Naive thymus-derived CD4-positive, alpha-beta T cell (primary cell): ENCODE results near the gene PER1. TPM values are rescaled to one million over a fixed set of nuclear protein-coding genes. Genes with fewer than 3 reads are reported as not detected.

Source experiments
- ATAC-seq: fragments of 150-1000 bp; cut with Tn5 transposase; 2 replicates; pipeline ENCODE4 v1.10.0; 2021; ENCODE audit warnings: mild to moderate bottlenecking, moderate library complexity
- CTCF ChIA-PET: fragments of 350-600 bp; sonication (Branson Sonifier 250); formaldehyde crosslinking; loops from one replicate; lab custom pipeline; 2021; ENCODE audit warnings: antibody characterized with exemption; lab: Charles Lee
- POLR2A ChIA-PET: fragments of 350-600 bp; sonication (Branson Sonifier 250); formaldehyde crosslinking; loops from one replicate; lab custom pipeline; 2021; ENCODE audit warnings: antibody characterized with exemption, inconsistent platforms; lab: Charles Lee
- DNase-seq, 9 donors: peaks; one replicate each; pipeline versions ENCODE4 v3.0.0 to v3.0.0-alpha.2; 2020 to 2022; ENCODE audit warnings: mixed read lengths in 1 of 9
- H3K27ac ChIP-seq: one replicate; pipeline ENCODE4 v1.7.0; 2013; ENCODE audit warnings: mild to moderate bottlenecking, low read depth, low read length, moderate library complexity
- H3K27me3 ChIP-seq, 2 donors: one replicate each; pipeline ENCODE4 v1.7.0; 2013; ENCODE audit warnings: low read length in 2 of 2, mild to moderate bottlenecking in 2 of 2, moderate library complexity in 2 of 2; ENCODE audit not compliant: control insufficient read depth in 2 of 2, insufficient read depth in 2 of 2
- H3K36me3 ChIP-seq, 3 experiments: 1 replicate in 2 of 3; 2 replicates in 1 of 3; pipeline ENCODE4 v1.7.0; 2013; ENCODE audit warnings: low read length in 3 of 3, mild to moderate bottlenecking in 3 of 3, moderate library complexity in 1 of 3; ENCODE audit not compliant: insufficient read depth in 3 of 3, control insufficient read depth in 2 of 3
- H3K4me1 ChIP-seq, 2 donors: one replicate each; pipeline ENCODE4 v1.7.0; 2013; ENCODE audit warnings: low read length in 2 of 2, mild to moderate bottlenecking in 2 of 2, moderate library complexity in 1 of 2; ENCODE audit not compliant: control insufficient read depth in 2 of 2, insufficient read depth in 2 of 2
- H3K4me3 ChIP-seq: 2 replicates; pipeline ENCODE4 v1.7.0; 2013; ENCODE audit warnings: mild to moderate bottlenecking, low read length
- H3K9me3 ChIP-seq, 3 experiments: 1 replicate in 2 of 3; 2 replicates in 1 of 3; pipeline ENCODE4 v1.7.0; 2013; ENCODE audit warnings: low read length in 3 of 3; ENCODE audit not compliant: control insufficient read depth in 2 of 3
- H3K27ac Mint-ChIP-seq, 9 donors: one replicate each; pipeline ENCODE4 v1.8.0; 2020 to 2022; ENCODE audit warnings: mixed read lengths in 9 of 9, mild to moderate bottlenecking in 8 of 9, moderate library complexity in 5 of 9, inconsistent platforms in 2 of 9
- H3K27me3 Mint-ChIP-seq, 5 donors: one replicate each; pipeline ENCODE4 v1.8.0; 2021 to 2022; ENCODE audit warnings: mixed read lengths in 5 of 5, mild to moderate bottlenecking in 1 of 5
- H3K36me3 Mint-ChIP-seq, 5 donors: one replicate each; pipeline ENCODE4 v1.8.0; 2020 to 2022; ENCODE audit warnings: mixed read lengths in 5 of 5, mild to moderate bottlenecking in 3 of 5, inconsistent platforms in 1 of 5
- H3K4me1 Mint-ChIP-seq, 7 donors: one replicate each; pipeline ENCODE4 v1.8.0; 2020 to 2022; ENCODE audit warnings: mixed read lengths in 7 of 7, mild to moderate bottlenecking in 3 of 7, inconsistent platforms in 1 of 7
- H3K4me3 Mint-ChIP-seq, 10 donors: one replicate each; pipeline ENCODE4 v1.8.0; 2020 to 2022; ENCODE audit warnings: mild to moderate bottlenecking in 10 of 10, mixed read lengths in 10 of 10, moderate library complexity in 6 of 10, inconsistent platforms in 2 of 10
- H3K9me3 Mint-ChIP-seq, 11 donors: one replicate each; pipeline ENCODE4 v1.8.0; 2020 to 2022; ENCODE audit warnings: mixed read lengths in 11 of 11, mild to moderate bottlenecking in 4 of 11, inconsistent platforms in 1 of 11, moderate library complexity in 1 of 11
- intact Hi-C, 2 donors: fragments of 100-400 bp; cut with micrococcal nuclease; formaldehyde crosslinking; loops; one replicate each; pipeline ENCODE4 v1.15.1; 2023
- polyA plus RNA-seq, 2 donors: library from polyadenylated mRNA; unstranded; fragments of 300-500 nt; fragmentation: Illumina TruSeq; gene quantifications; one replicate each; pipeline ENCODE4 v1.2.3, GENCODE V29; 2021
- total RNA-seq, 6 experiments: library from RNA in 5 of 6; stranded (reverse) in 5 of 6; gene quantifications; 1 replicate in 5 of 6; 2 replicates in 1 of 6; pipeline ENCODE4 v1.2.3 and lab custom pipeline; 2021 to 2026

Gene PER1
- total and polyA plus RNA-seq, 7 experiments from 2014 or later: 7.9 to 1,786 (median 80.1) TPM

DNA sequence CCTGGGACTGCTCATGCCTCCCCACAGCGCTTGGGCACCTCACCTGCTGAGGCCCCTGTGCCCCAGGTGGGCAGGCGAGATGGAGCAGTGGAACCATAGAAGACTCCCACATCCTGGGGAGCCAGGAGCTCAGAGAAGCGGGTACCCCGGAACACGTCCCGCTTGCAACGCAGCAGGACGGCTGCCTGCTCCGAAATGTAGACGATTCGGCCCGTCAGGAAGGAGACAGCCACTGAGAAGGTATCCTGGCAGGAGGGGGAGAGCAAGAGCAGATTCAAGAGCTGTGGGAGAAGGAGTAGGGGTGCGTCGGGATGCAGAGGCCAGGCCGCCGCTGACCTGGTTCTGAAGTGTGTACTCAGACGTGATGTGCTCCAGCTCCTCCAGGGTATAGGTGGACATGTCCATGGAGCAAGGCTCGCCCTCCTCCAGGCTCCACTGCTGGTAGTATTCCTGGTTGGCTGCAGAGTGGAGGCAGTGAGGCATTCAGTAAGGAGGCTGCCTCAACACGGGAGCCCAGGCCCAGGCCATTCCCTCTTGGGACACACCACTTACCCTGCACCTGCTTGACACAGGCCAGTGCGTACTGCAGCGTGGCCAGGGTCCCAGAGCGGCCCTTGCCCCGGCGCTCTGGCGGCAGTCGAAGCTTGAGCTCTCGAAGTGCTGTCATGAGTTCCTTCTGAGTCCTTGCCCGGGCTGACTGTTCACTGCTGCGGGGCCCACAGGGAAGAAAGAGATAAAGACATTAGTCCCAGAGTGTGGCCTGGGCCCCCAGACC is 2.6 kb downstream of the PER1 start:
- ChIA-PET CTCF (interaction anchor here (0.7 to 1.7 kb wide), 2 partner anchors 10 to 14 kb away, joined by 3 to 11 read pairs; no protein-coding TSS in a partner anchor), POLR2A (interaction anchor here (0.5 to 9.7 kb wide), 8 partner anchors 10 to 309 kb away, joined by 3 to 136 read pairs (median 4); no protein-coding TSS in a partner anchor)
- H3K27me3 Mint-ChIP-seq: no peaks in the 10 kb centered on the region
- peak overlapping the region in 3 of 9 donors; percentile 32 to 96 (median 93) for H3K27ac Mint-ChIP-seq
- ATAC-seq (no peak), DNase-seq (no peak)
- H3K4me3 Mint-ChIP-seq: peak overlapping the region in 4 of 10 donors; percentile 44 to 95 (median 76)
- peaks cover 4 to 34% (median 16%) of the 10 kb centered on the region in 5 donors for H3K36me3 Mint-ChIP-seq
- Histone ChIP-seq H3K36me3 (peaks cover 30 to 61% (median 41%) of the 10 kb centered on the region in 3 experiments), H3K4me1 (peaks cover 36 to 44% of the 10 kb centered on the region in 2 donors), H3K4me3 (no peak overlapping the region), H3K27me3 (no peaks in the 10 kb centered on the region), H3K27ac (peak overlapping the region; percentile 95), H3K9me3 (no peaks in the 10 kb centered on the region)
- intact Hi-C loops: loop anchor here (5.0 to 10.0 kb wide), 3 partner anchors 575 to 915 kb away; partner anchors contain the start of genes CD68 (in 1 of the 2), DVL2 (in 1 of the 2) and PHF23 (in 1 of the 2)
- peaks cover 0 to 25% (median 0%) of the 10 kb centered on the region in 11 donors for H3K9me3 Mint-ChIP-seq
- H3K4me1 Mint-ChIP-seq: peaks cover 0 to 57% (median 35%) of the 10 kb centered on the region in 7 donors

GRCh38 chr17:8148560-8148959 is 3.6 kb downstream of the PER1 start:
- Histone ChIP-seq H3K4me1 (peaks cover 26 to 33% of the 10 kb centered on the region in 2 donors), H3K4me3 (no peak overlapping the region), H3K36me3 (peaks cover 30 to 71% (median 41%) of the 10 kb centered on the region in 3 experiments), H3K27ac (no peak overlapping the region), H3K27me3 (no peaks in the 10 kb centered on the region), H3K9me3 (no peaks in the 10 kb centered on the region)
- CTCF ChIA-PET: interaction anchor here (0.7 kb wide), 1 partner anchor 88 kb away, joined by 4 read pairs; no protein-coding TSS in a partner anchor
- H3K9me3 Mint-ChIP-seq: peaks cover 0 to 30% (median 0%) of the 10 kb centered on the region in 11 donors
- H3K27ac Mint-ChIP-seq: peak overlapping the region in 5 of 9 donors; percentile 14 to 71 (median 55)
- intact Hi-C loops: no loop called here
- peaks cover 6 to 42% (median 14%) of the 10 kb centered on the region in 5 donors for H3K36me3 Mint-ChIP-seq
- ATAC-seq (no peak), DNase-seq (no peak)
- H3K4me3 Mint-ChIP-seq: peak overlapping the region in 3 of 10 donors; percentile 11 to 32 (median 29)
- H3K4me1 Mint-ChIP-seq: peaks cover 0 to 47% (median 29%) of the 10 kb centered on the region in 7 donors
- H3K27me3 Mint-ChIP-seq: no peaks in the 10 kb centered on the region
- POLR2A ChIA-PET: interaction anchor here (0.6 to 9.7 kb wide), 9 partner anchors 8 to 73 kb away, joined by 3 to 136 read pairs (median 5); no protein-coding TSS in a partner anchor

- ATAC-seq (no peak), DNase-seq (no peak)
- Mint-ChIP-seq H3K9me3 (peaks cover 0 to 30% (median 0%) of the 10 kb centered on the region in 11 donors), H3K4me1 (peaks cover 0 to 40% (median 23%) of the 10 kb centered on the region in 7 donors), H3K4me3 (peak overlapping the region in 3 of 10 donors; percentile 35 to 71 (median 57)), H3K36me3 (peaks cover 6 to 42% (median 14%) of the 10 kb centered on the region in 5 donors), H3K27ac (peak overlapping the region in 7 of 9 donors; percentile 25 to 71 (median 55)), H3K27me3 (no peaks in the 10 kb centered on the region)
- Histone ChIP-seq H3K27me3 (no peaks in the 10 kb centered on the region), H3K36me3 (peaks cover 30 to 77% (median 41%) of the 10 kb centered on the region in 3 experiments), H3K4me1 (peaks cover 21 to 27% of the 10 kb centered on the region in 2 donors), H3K27ac (no peak overlapping the region), H3K9me3 (no peaks in the 10 kb centered on the region), H3K4me3 (no peak overlapping the region)
- intact Hi-C loops: no loop called here
- ChIA-PET POLR2A (interaction anchor here (0.6 to 9.7 kb wide), 10 partner anchors 8 to 74 kb away, joined by 3 to 136 read pairs (median 5); no protein-coding TSS in a partner anchor), CTCF (interaction anchor here (0.5 to 0.7 kb wide), 2 partner anchors 62 to 87 kb away, joined by 4 to 5 read pairs; partner anchors contain the start of gene AURKB)
Measured at GRCh38 chr17:8147805-8148404, 4.3 kb downstream of the PER1 start.

DNA sequence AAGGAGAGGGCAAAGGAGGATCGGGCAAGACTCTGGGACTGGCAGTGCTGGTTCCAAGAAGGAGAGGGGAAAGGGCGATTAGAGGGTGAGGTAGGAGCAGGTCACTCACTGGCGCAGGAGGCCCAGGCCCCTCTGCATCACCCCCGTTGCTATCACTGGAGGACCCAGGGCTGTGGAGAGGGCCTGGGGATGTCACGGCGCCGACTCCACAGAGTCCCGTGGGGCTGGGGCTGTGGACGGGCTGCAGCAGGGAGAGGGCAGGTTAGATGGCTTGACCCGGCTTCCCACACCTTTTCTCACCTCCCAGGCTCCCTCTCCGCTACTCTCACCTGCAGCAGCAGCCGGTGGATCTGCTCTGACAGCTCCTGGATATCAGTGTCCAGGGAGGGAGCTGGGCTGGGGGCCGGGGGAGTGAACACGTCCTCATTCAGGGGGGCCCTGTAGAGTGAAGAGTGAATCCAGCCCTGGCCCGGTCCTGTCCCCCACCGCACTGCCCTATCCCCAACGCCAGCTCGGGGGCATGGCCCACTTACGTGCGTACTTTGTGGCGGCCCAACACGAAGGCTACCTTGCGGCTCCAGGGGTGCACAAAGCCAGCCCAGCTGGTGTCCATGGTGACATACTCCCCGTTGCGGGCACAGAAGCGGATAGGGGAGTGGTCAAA is 4.9 kb downstream of the PER1 start:
- H3K4me3 Mint-ChIP-seq: peak overlapping the region in 2 of 10 donors; percentile 35 to 57
- POLR2A ChIA-PET: interaction anchor here (0.9 to 3.3 kb wide), 8 partner anchors 9 to 74 kb away, joined by 3 to 16 read pairs (median 5); partner anchors contain the start of gene AURKB

GRCh38 chr17:8146381-8147140 is 5.6 kb downstream of the PER1 start:
- Histone ChIP-seq H3K4me3 (no peak overlapping the region), H3K27ac (no peak overlapping the region), H3K36me3 (peaks cover 30 to 90% (median 48%) of the 10 kb centered on the region in 3 experiments), H3K9me3 (no peaks in the 10 kb centered on the region), H3K27me3 (no peaks in the 10 kb centered on the region), H3K4me1 (peaks cover 13 to 14% of the 10 kb centered on the region in 2 donors)
- Mint-ChIP-seq H3K4me1 (peaks cover 0 to 28% (median 12%) of the 10 kb centered on the region in 7 donors), H3K4me3 (no peak overlapping the region), H3K9me3 (peaks cover 0 to 38% (median 0%) of the 10 kb centered on the region in 11 donors), H3K27me3 (no peaks in the 10 kb centered on the region), H3K27ac (peak overlapping the region in 8 of 9 donors; percentile 32 to 81 (median 62)), H3K36me3 (peaks cover 9 to 51% (median 15%) of the 10 kb centered on the region in 5 donors)
- intact Hi-C loops: no loop called here
- ChIA-PET CTCF (no interaction called here), POLR2A (interaction anchor here (0.8 to 3.3 kb wide), 4 partner anchors 9 to 64 kb away, joined by 3 to 16 read pairs (median 4); partner anchors contain the start of gene AURKB)
- DNase-seq: no peak
- ATAC-seq: no peak

More for the DNA sequence above, 4.9 kb downstream of the PER1 start:
- peak in 1 of 9 donors; percentile 4 for DNase-seq
- Mint-ChIP-seq H3K27me3 (no peaks in the 10 kb centered on the region), H3K36me3 (peaks cover 6 to 45% (median 14%) of the 10 kb centered on the region in 5 donors), H3K9me3 (peaks cover 0 to 35% (median 0%) of the 10 kb centered on the region in 11 donors), H3K27ac (peak overlapping the region in 6 of 9 donors; percentile 32 to 73 (median 60)), H3K4me1 (peaks cover 0 to 34% (median 17%) of the 10 kb centered on the region in 7 donors)
- intact Hi-C loops: no loop called here
- Histone ChIP-seq H3K9me3 (no peaks in the 10 kb centered on the region), H3K4me1 (peaks cover 14 to 21% of the 10 kb centered on the region in 2 donors), H3K27ac (no peak overlapping the region), H3K27me3 (no peaks in the 10 kb centered on the region), H3K4me3 (no peak overlapping the region), H3K36me3 (peaks cover 30 to 83% (median 47%) of the 10 kb centered on the region in 3 experiments)
- CTCF ChIA-PET: interaction anchor here (0.5 kb wide), 1 partner anchor 63 kb away, joined by 5 read pairs; the partner anchor contains the start of gene AURKB
- ATAC-seq: no peak
